ENCODE measurements around the gene MYO16. TPM values are rescaled to one million over a fixed set of nuclear protein-coding genes. Genes with fewer than 3 reads are reported as not detected.
A peak's percentile ranks its signal among the peaks of the same experiment; 100 is the strongest.

MYO16 gene
- polyA plus RNA-seq (2013, experiment 1 of 2) = 0.20 TPM
- polyA plus RNA-seq (2013, experiment 2 of 2) = 0.38 TPM

- WGBS = 69% methylated on average over 11 of the region's 11 CpGs
- no peak within 1 kb of the TSS for H3K27ac ChIP-seq (ENCODE audit: low read depth, low read length)
- peaks cover 6% of the 10 kb centered on the region; the same call in 1 of the 2 replicates for H3K4me1 ChIP-seq (ENCODE audit: insufficient read depth, low read length)
- peaks cover 3% of the 10 kb centered on the region; the same call in 1 of the 2 replicates for H3K9me3 ChIP-seq (ENCODE audit: insufficient read depth, low read depth, low read length)
- H3K9ac ChIP-seq (ENCODE audit: low read depth, low read length) = no peak within 1 kb of the TSS
- H3K36me3 ChIP-seq (ENCODE audit: insufficient read depth, low read length) = no peaks in the 10 kb centered on the region
- no peak within 1 kb of the TSS for H3K4me3 ChIP-seq (ENCODE audit: low read length)
- no peaks in the 10 kb centered on the region for H3K27me3 ChIP-seq (ENCODE audit: insufficient read depth, low read length)
Observed at GRCh38 chr13:108629181-108629752, at the start of gene MYO16. Gene MYO16, plus strand, starts transcription at chr13:108629611. Its CDS starts 234 bp downstream, at chr13:108629845.

- WGBS = 84% methylated on average over 3 of the region's 3 CpGs
- Histone ChIP-seq H3K36me3 (ENCODE audit: insufficient read depth, low read length) (no peaks in the 10 kb centered on the region), H3K4me3 (ENCODE audit: low read length) (no peak overlapping the region), H3K9me3 (ENCODE audit: insufficient read depth, low read depth, low read length) (no peaks in the 10 kb centered on the region), H3K27ac (ENCODE audit: low read depth, low read length) (no peak overlapping the region), H3K27me3 (ENCODE audit: insufficient read depth, low read length) (peaks cover 5% of the 10 kb centered on the region; the same call in 1 of the 2 replicates), H3K9ac (ENCODE audit: low read depth, low read length) (no peak overlapping the region), H3K4me1 (ENCODE audit: insufficient read depth, low read length) (no peaks in the 10 kb centered on the region)
Observed at GRCh38 chr13:108586826-108587225, 42.6 kb upstream of the MYO16 start.

- no peaks in the 10 kb centered on the region for H3K36me3 ChIP-seq (ENCODE audit: insufficient read depth, low read length)
- peaks cover 13% of the 10 kb centered on the region for H3K27me3 ChIP-seq (ENCODE audit: insufficient read depth, low read length)
- no peak overlapping the region for H3K27ac ChIP-seq (ENCODE audit: low read depth, low read length)
- no peaks in the 10 kb centered on the region for H3K9me3 ChIP-seq (ENCODE audit: insufficient read depth, low read depth, low read length)
- H3K4me3 ChIP-seq (ENCODE audit: low read length) = no peak overlapping the region
- no peaks in the 10 kb centered on the region for H3K4me1 ChIP-seq (ENCODE audit: insufficient read depth, low read length)
- no peak overlapping the region for H3K9ac ChIP-seq (ENCODE audit: low read depth, low read length)
- 94% methylated on average over 3 of the region's 3 CpGs for WGBS
Observed at GRCh38 chr13:108588516-108588915, 40.9 kb upstream of the MYO16 start.

- H3K9ac ChIP-seq (ENCODE audit: low read depth, low read length) = no peak overlapping the region
- no peaks in the 10 kb centered on the region for H3K9me3 ChIP-seq (ENCODE audit: insufficient read depth, low read depth, low read length)
- H3K27ac ChIP-seq (ENCODE audit: low read depth, low read length) = no peak overlapping the region
- WGBS = 38% methylated on average over 3 of the region's 3 CpGs
- H3K4me3 ChIP-seq (ENCODE audit: low read length) = no peak overlapping the region
- peaks cover 57% of the 10 kb centered on the region for H3K27me3 ChIP-seq (ENCODE audit: insufficient read depth, low read length)
- H3K36me3 ChIP-seq (ENCODE audit: insufficient read depth, low read length) = no peaks in the 10 kb centered on the region
- 0 out of 2 replicates have a peak, but pooled peaks cover 3% of the 10 kb centered on the region for H3K4me1 ChIP-seq (ENCODE audit: insufficient read depth, low read length)
Observed at GRCh38 chr13:108594153-108594552, 35.3 kb upstream of the MYO16 start.

- Histone ChIP-seq H3K9ac (ENCODE audit: low read depth, low read length) (no peak overlapping the region), H3K4me3 (ENCODE audit: low read length) (no peak overlapping the region), H3K36me3 (ENCODE audit: insufficient read depth, low read length) (no peaks in the 10 kb centered on the region), H3K9me3 (ENCODE audit: insufficient read depth, low read depth, low read length) (no peaks in the 10 kb centered on the region), H3K27ac (ENCODE audit: low read depth, low read length) (no peak overlapping the region), H3K27me3 (ENCODE audit: insufficient read depth, low read length) (peaks cover 53% of the 10 kb centered on the region), H3K4me1 (ENCODE audit: insufficient read depth, low read length) (0 out of 2 replicates have a peak, but pooled peaks cover 3% of the 10 kb centered on the region)
- 60% methylated on average over 13 of the region's 13 CpGs for WGBS
Observed at GRCh38 chr13:108595436-108596274, 33.8 kb upstream of the MYO16 start.

GRCh38 chr13:108597943-108598342, 31.5 kb upstream of the MYO16 start:
- Histone ChIP-seq H3K36me3 (ENCODE audit: insufficient read depth, low read length) (no peaks in the 10 kb centered on the region), H3K27me3 (ENCODE audit: insufficient read depth, low read length) (peaks cover 51% of the 10 kb centered on the region), H3K4me3 (ENCODE audit: low read length) (no peak overlapping the region), H3K9me3 (ENCODE audit: insufficient read depth, low read depth, low read length) (no peaks in the 10 kb centered on the region), H3K9ac (ENCODE audit: low read depth, low read length) (no peak overlapping the region), H3K4me1 (ENCODE audit: insufficient read depth, low read length) (0 out of 2 replicates have a peak, but pooled peaks cover 3% of the 10 kb centered on the region), H3K27ac (ENCODE audit: low read depth, low read length) (no peak overlapping the region)
- 88% methylated on average over 5 of the region's 5 CpGs for WGBS

- H3K9me3 ChIP-seq (ENCODE audit: insufficient read depth, low read depth, low read length) = peaks cover 16% of the 10 kb centered on the region
- H3K9ac ChIP-seq (ENCODE audit: low read depth, low read length) = no peak overlapping the region
- H3K27ac ChIP-seq (ENCODE audit: low read depth, low read length) = no peak overlapping the region
- no peak overlapping the region for H3K4me3 ChIP-seq (ENCODE audit: low read length)
- WGBS = 92% methylated on average over 2 of the region's 2 CpGs
- no peaks in the 10 kb centered on the region for H3K36me3 ChIP-seq (ENCODE audit: insufficient read depth, low read length)
- H3K4me1 ChIP-seq (ENCODE audit: insufficient read depth, low read length) = no peaks in the 10 kb centered on the region
- H3K27me3 ChIP-seq (ENCODE audit: insufficient read depth, low read length) = no peaks in the 10 kb centered on the region
Observed at GRCh38 chr13:108606424-108606823, 23.0 kb upstream of the MYO16 start.

- Histone ChIP-seq H3K4me3 (ENCODE audit: low read length) (no peak overlapping the region), H3K4me1 (ENCODE audit: insufficient read depth, low read length) (no peaks in the 10 kb centered on the region), H3K36me3 (ENCODE audit: insufficient read depth, low read length) (no peaks in the 10 kb centered on the region), H3K9ac (ENCODE audit: low read depth, low read length) (no peak overlapping the region), H3K27me3 (ENCODE audit: insufficient read depth, low read length) (no peaks in the 10 kb centered on the region), H3K27ac (ENCODE audit: low read depth, low read length) (no peak overlapping the region), H3K9me3 (ENCODE audit: insufficient read depth, low read depth, low read length) (peaks cover 16% of the 10 kb centered on the region)
- WGBS = 82% methylated on average over 5 of the region's 7 CpGs
Observed at GRCh38 chr13:108609353-108609752, 20.1 kb upstream of the MYO16 start.

- Histone ChIP-seq H3K36me3 (ENCODE audit: insufficient read depth, low read length) (no peaks in the 10 kb centered on the region), H3K4me1 (ENCODE audit: insufficient read depth, low read length) (no peaks in the 10 kb centered on the region), H3K27ac (ENCODE audit: low read depth, low read length) (no peak overlapping the region), H3K9ac (ENCODE audit: low read depth, low read length) (no peak overlapping the region), H3K27me3 (ENCODE audit: insufficient read depth, low read length) (no peaks in the 10 kb centered on the region), H3K4me3 (ENCODE audit: low read length) (no peak overlapping the region), H3K9me3 (ENCODE audit: insufficient read depth, low read depth, low read length) (peaks cover 16% of the 10 kb centered on the region)
- 100% methylated on average over 4 of the region's 4 CpGs for WGBS
Observed at GRCh38 chr13:108610507-108610906, 18.9 kb upstream of the MYO16 start.

- Histone ChIP-seq H3K27ac (ENCODE audit: low read depth, low read length) (no peak overlapping the region), H3K9ac (ENCODE audit: low read depth, low read length) (no peak overlapping the region), H3K36me3 (ENCODE audit: insufficient read depth, low read length) (no peaks in the 10 kb centered on the region), H3K9me3 (ENCODE audit: insufficient read depth, low read depth, low read length) (no peaks in the 10 kb centered on the region), H3K4me1 (ENCODE audit: insufficient read depth, low read length) (peaks cover 9% of the 10 kb centered on the region; the same call in 1 of the 2 replicates), H3K4me3 (ENCODE audit: low read length) (no peak overlapping the region), H3K27me3 (ENCODE audit: insufficient read depth, low read length) (no peaks in the 10 kb centered on the region)
- 96% methylated on average over 2 of the region's 3 CpGs for WGBS
Observed at GRCh38 chr13:108615241-108615640, 14.2 kb upstream of the MYO16 start.

GRCh38 chr13:108618233-108618632, 11.2 kb upstream of the MYO16 start:
- peaks cover 9% of the 10 kb centered on the region; the same call in 1 of the 2 replicates for H3K4me1 ChIP-seq (ENCODE audit: insufficient read depth, low read length)
- WGBS = 57% methylated on average over 1 of the region's 1 CpG

More at GRCh38 chr13:108618233-108618632, 11.2 kb upstream of the MYO16 start:
- H3K4me3 ChIP-seq (ENCODE audit: low read length) = no peak overlapping the region
- no peaks in the 10 kb centered on the region for H3K27me3 ChIP-seq (ENCODE audit: insufficient read depth, low read length)
- H3K9ac ChIP-seq (ENCODE audit: low read depth, low read length) = no peak overlapping the region
- no peaks in the 10 kb centered on the region for H3K36me3 ChIP-seq (ENCODE audit: insufficient read depth, low read length)
- H3K27ac ChIP-seq (ENCODE audit: low read depth, low read length) = peak overlapping the region; percentile 41; the same call in 1 of the 2 replicates
- H3K9me3 ChIP-seq (ENCODE audit: insufficient read depth, low read depth, low read length) = no peaks in the 10 kb centered on the region

Data from HUES64 (cell line).